ENCODE measurements around the gene CDH13.

CDH13 gene

GRCh38 chr16:83561876-83562275 is 935.1 kb downstream of the CDH13 start:
- no peak for TF ChIP-seq ZNF274 (IDR thresholded peaks at IDR 0.05; ENCODE audit: low read depth, low read length)
- no peak overlapping the region for H3K4me3 ChIP-seq (ENCODE audit: low read length)

GRCh38 chr16:83568345-83568744 is 941.6 kb downstream of the CDH13 start:
- TF ChIP-seq ZNF274 (IDR thresholded peaks at IDR 0.05; ENCODE audit: low read depth, low read length) = no peak
- no peak overlapping the region for H3K4me3 ChIP-seq (ENCODE audit: low read length)

- H3K4me3 ChIP-seq (ENCODE audit: low read length) = no peak overlapping the region
- TF ChIP-seq ZNF274 (IDR thresholded peaks at IDR 0.05; ENCODE audit: low read depth, low read length) = no peak
Measured at GRCh38 chr16:83574388-83574787, 947.6 kb downstream of the CDH13 start.

- no peak for TF ChIP-seq ZNF274 (IDR thresholded peaks at IDR 0.05; ENCODE audit: low read depth, low read length)
Measured at GRCh38 chr16:83577078-83577745, 950.4 kb downstream of the CDH13 start.

GRCh38 chr16:83578171-83578570 is 951.4 kb downstream of the CDH13 start:
- TF ChIP-seq ZNF274 (IDR thresholded peaks at IDR 0.05; ENCODE audit: low read depth, low read length) = no peak
- H3K4me3 ChIP-seq (ENCODE audit: low read length) = no peak overlapping the region

More at GRCh38 chr16:83577078-83577745, 950.4 kb downstream of the CDH13 start:
- no peak overlapping the region for H3K4me3 ChIP-seq (ENCODE audit: low read length)

GRCh38 chr16:83579027-83579426 is 952.3 kb downstream of the CDH13 start:
- H3K4me3 ChIP-seq (ENCODE audit: low read length) = no peak overlapping the region
- no peak for TF ChIP-seq ZNF274 (IDR thresholded peaks at IDR 0.05; ENCODE audit: low read depth, low read length)

- TF ChIP-seq ZNF274 (IDR thresholded peaks at IDR 0.05; ENCODE audit: low read depth, low read length) = no peak
- H3K4me3 ChIP-seq (ENCODE audit: low read length) = no peak overlapping the region
Measured at GRCh38 chr16:83579436-83579835, 952.7 kb downstream of the CDH13 start.

- no peak for TF ChIP-seq ZNF274 (IDR thresholded peaks at IDR 0.05; ENCODE audit: low read depth, low read length)
- no peak overlapping the region for H3K4me3 ChIP-seq (ENCODE audit: low read length)
Measured at GRCh38 chr16:83581082-83581481, 954.3 kb downstream of the CDH13 start.

GRCh38 chr16:83581994-83582747 is 955.4 kb downstream of the CDH13 start:
- no peak for TF ChIP-seq ZNF274 (IDR thresholded peaks at IDR 0.05; ENCODE audit: low read depth, low read length)
- no peak overlapping the region for H3K4me3 ChIP-seq (ENCODE audit: low read length)

- no peak for TF ChIP-seq ZNF274 (IDR thresholded peaks at IDR 0.05; ENCODE audit: low read depth, low read length)
- H3K4me3 ChIP-seq (ENCODE audit: low read length) = no peak overlapping the region
Measured at GRCh38 chr16:83586036-83586435, 959.3 kb downstream of the CDH13 start.

GRCh38 chr16:83586461-83587200 is 959.9 kb downstream of the CDH13 start:
- no peak for TF ChIP-seq ZNF274 (IDR thresholded peaks at IDR 0.05; ENCODE audit: low read depth, low read length)
- no peak overlapping the region for H3K4me3 ChIP-seq (ENCODE audit: low read length)

GRCh38 chr16:83587201-83587600 is 960.4 kb downstream of the CDH13 start:
- no peak for TF ChIP-seq ZNF274 (IDR thresholded peaks at IDR 0.05; ENCODE audit: low read depth, low read length)
- no peak overlapping the region for H3K4me3 ChIP-seq (ENCODE audit: low read length)

- H3K4me3 ChIP-seq (ENCODE audit: low read length) = no peak overlapping the region
- TF ChIP-seq ZNF274 (IDR thresholded peaks at IDR 0.05; ENCODE audit: low read depth, low read length) = no peak
Measured at GRCh38 chr16:83588070-83588469, 961.3 kb downstream of the CDH13 start.

GRCh38 chr16:83589576-83589975 is 962.8 kb downstream of the CDH13 start:
- no peak for TF ChIP-seq ZNF274 (IDR thresholded peaks at IDR 0.05; ENCODE audit: low read depth, low read length)
- no peak overlapping the region for H3K4me3 ChIP-seq (ENCODE audit: low read length)

GRCh38 chr16:83592778-83593177 is 966.0 kb downstream of the CDH13 start:
- H3K4me3 ChIP-seq (ENCODE audit: low read length) = no peak overlapping the region
- TF ChIP-seq ZNF274 (IDR thresholded peaks at IDR 0.05; ENCODE audit: low read depth, low read length) = no peak
